ENCODE measurements around the gene APLP2.

- TF ChIP-seq CTCF (conservative IDR thresholded peaks at IDR 0.05 in 1 of 2, IDR thresholded peaks at IDR 0.05 in 1 of 2; ENCODE audit: extremely low read depth in 1 of 2, insufficient read depth in 1 of 2, low read depth in 1 of 2, low read length in 2 of 2), result no peak
- no peak for TF ChIP-seq EZH2 (IDR thresholded peaks at IDR 0.05; ENCODE audit: borderline replicate concordance, low read length)
Measured at GRCh38 chr11:130128626-130129025, 58.9 kb downstream of the APLP2 start.

Data from mammary epithelial cell (primary cell).